Ishikawa (cell line): ENCODE data around the gene GPC6.

Source experiments
- RAD21 ChIP-seq: IDR thresholded peaks from 2 replicates; pipeline ENCODE4 v1.6.1; 2012; ENCODE audit warnings: low read depth
- REST ChIP-seq: IDR thresholded peaks from 2 replicates; pipeline ENCODE4 v1.6.1; 2012; ENCODE audit warnings: low read depth, mild to moderate bottlenecking

- TF ChIP-seq RAD21 (no peak), REST (no peak)
These were observed 301.2 kb downstream of the GPC6 start for GRCh38 chr13:93527748-93528297.
